HUES64 (cell line): ENCODE measurements around the gene ZDHHC24.

Experiments
- H3K27ac ChIP-seq: 2 replicates; pipeline ENCODE4 v1.7.0; 2013; ENCODE audit warnings: low read depth, low read length, inconsistent platforms
- H3K27me3 ChIP-seq: 2 replicates; pipeline ENCODE4 v1.6.1; 2013; ENCODE audit warnings: mild to moderate bottlenecking, low read length; ENCODE audit not compliant: insufficient read depth
- H3K36me3 ChIP-seq: 2 replicates; pipeline ENCODE4 v1.6.1; 2013; ENCODE audit warnings: mild to moderate bottlenecking, low read length; ENCODE audit not compliant: insufficient read depth
- H3K4me1 ChIP-seq: 2 replicates; pipeline ENCODE4 v1.6.1; 2013; ENCODE audit warnings: mild to moderate bottlenecking, low read length, moderate library complexity; ENCODE audit not compliant: insufficient read depth
- H3K4me3 ChIP-seq: 2 replicates; pipeline ENCODE4 v1.5.1; 2013; ENCODE audit warnings: mild to moderate bottlenecking, low read length, moderate library complexity
- H3K9ac ChIP-seq: 2 replicates; pipeline ENCODE4 v1.6.1; 2013; ENCODE audit warnings: mild to moderate bottlenecking, low read depth, low read length
- H3K9me3 ChIP-seq: 2 replicates; pipeline ENCODE4 v1.6.1; 2013; ENCODE audit warnings: low read depth, low read length; ENCODE audit not compliant: insufficient read depth
- WGBS: fragments of 150-250, 120-280 bp; methylation state at CpG from one replicate; pipeline ENCODE4 v1.1.7; 2013; ENCODE audit warnings: missing lambda C conversion rate; 5-methylcytosine and 5-hydroxymethylcytosine counted together

Gene ZDHHC24

DNA sequence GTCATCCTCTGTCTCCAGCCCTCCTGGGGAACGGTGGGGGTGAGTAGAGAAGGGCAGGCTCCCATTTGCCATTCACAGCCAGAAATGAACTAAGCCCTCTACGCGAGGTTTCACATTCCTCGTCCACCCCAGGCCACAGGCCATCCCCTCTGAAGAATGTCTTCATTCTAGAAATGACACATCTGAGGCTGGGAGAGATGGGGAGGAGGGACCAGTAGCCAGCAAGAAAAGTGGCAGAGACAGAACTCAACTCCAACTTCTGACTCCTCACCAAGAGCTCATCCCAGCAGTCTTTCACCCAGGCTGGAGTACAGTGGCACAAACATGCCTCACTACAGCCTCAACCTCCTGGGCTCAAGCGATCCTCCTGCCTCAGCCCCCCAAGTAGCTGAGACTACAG lies 19.1 kb upstream of the ZDHHC24 start:
- no peak overlapping the region for H3K27ac ChIP-seq
- H3K4me3 ChIP-seq = no peak overlapping the region
- H3K4me1 ChIP-seq = peaks cover 3% of the 10 kb centered on the region
- peaks cover 31% of the 10 kb centered on the region; the same call in 1 of the 2 replicates for H3K36me3 ChIP-seq
- 97% methylated on average over 5 of the region's 5 CpGs for WGBS
- H3K27me3 ChIP-seq = no peaks in the 10 kb centered on the region
- H3K9ac ChIP-seq = no peak overlapping the region
- H3K9me3 ChIP-seq = no peaks in the 10 kb centered on the region

DNA sequence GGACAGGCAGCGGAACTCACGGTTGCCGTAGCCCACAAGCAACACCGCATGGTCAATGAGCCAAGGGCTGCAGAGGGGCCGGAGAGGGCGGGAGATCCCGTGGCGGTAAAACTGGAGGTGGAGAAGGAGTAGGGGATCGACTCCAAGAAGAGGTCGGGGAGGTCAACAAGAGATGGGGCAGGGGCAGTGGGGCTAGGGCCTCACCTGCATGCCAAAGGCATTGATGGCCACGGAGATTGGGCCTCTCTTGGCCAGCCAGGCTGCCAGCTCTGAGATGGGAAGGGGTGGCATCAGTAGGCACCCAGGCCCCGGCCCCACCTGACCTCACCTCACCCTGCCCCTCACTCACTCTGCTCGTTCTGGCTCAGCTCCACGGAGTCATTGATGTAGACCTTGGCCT lies 18.7 kb upstream of the ZDHHC24 start:
- Histone ChIP-seq H3K36me3 (peaks cover 31% of the 10 kb centered on the region; the same call in 1 of the 2 replicates), H3K27ac (no peak overlapping the region), H3K4me3 (no peak overlapping the region), H3K27me3 (no peaks in the 10 kb centered on the region), H3K9me3 (no peaks in the 10 kb centered on the region), H3K9ac (no peak overlapping the region), H3K4me1 (no peaks in the 10 kb centered on the region)
- WGBS = 92% methylated on average over 14 of the region's 14 CpGs

GRCh38 chr11:66563832-66564231 lies 18.0 kb upstream of the ZDHHC24 start:
- no peak overlapping the region for H3K9ac ChIP-seq
- H3K27me3 ChIP-seq = no peaks in the 10 kb centered on the region
- peaks cover 34% of the 10 kb centered on the region; the same call in 1 of the 2 replicates for H3K36me3 ChIP-seq
- no peaks in the 10 kb centered on the region for H3K4me1 ChIP-seq
- WGBS = 93% methylated on average over 10 of the region's 10 CpGs
- H3K9me3 ChIP-seq = no peaks in the 10 kb centered on the region
- no peak overlapping the region for H3K27ac ChIP-seq
- no peak overlapping the region for H3K4me3 ChIP-seq

- Histone ChIP-seq H3K9ac (no peak overlapping the region), H3K9me3 (no peaks in the 10 kb centered on the region), H3K27me3 (no peaks in the 10 kb centered on the region), H3K36me3 (peaks cover 36% of the 10 kb centered on the region; the same call in 1 of the 2 replicates), H3K4me3 (no peak overlapping the region), H3K27ac (no peak overlapping the region), H3K4me1 (no peaks in the 10 kb centered on the region)
- 93% methylated on average over 19 of the region's 20 CpGs for WGBS
Observed at GRCh38 chr11:66562907-66563583, 17.2 kb upstream of the ZDHHC24 start.

GRCh38 chr11:66562275-66562674 lies 16.4 kb upstream of the ZDHHC24 start:
- Histone ChIP-seq H3K4me3 (no peak overlapping the region), H3K4me1 (no peaks in the 10 kb centered on the region), H3K36me3 (peaks cover 44% of the 10 kb centered on the region; the same call in 1 of the 2 replicates), H3K27me3 (no peaks in the 10 kb centered on the region), H3K9me3 (no peaks in the 10 kb centered on the region), H3K9ac (no peak overlapping the region), H3K27ac (no peak overlapping the region)
- WGBS = 89% methylated on average over 2 of the region's 2 CpGs

- no peak overlapping the region for H3K27ac ChIP-seq
- no peak overlapping the region for H3K9ac ChIP-seq
- no peak overlapping the region for H3K4me3 ChIP-seq
- no peaks in the 10 kb centered on the region for H3K9me3 ChIP-seq
- H3K36me3 ChIP-seq = peaks cover 46% of the 10 kb centered on the region; the same call in 1 of the 2 replicates
- no peaks in the 10 kb centered on the region for H3K4me1 ChIP-seq
- 96% methylated on average over 9 of the region's 9 CpGs for whole genome bisulfite sequencing
- H3K27me3 ChIP-seq = no peaks in the 10 kb centered on the region
Observed at GRCh38 chr11:66561975-66562248, 16.1 kb upstream of the ZDHHC24 start.

DNA sequence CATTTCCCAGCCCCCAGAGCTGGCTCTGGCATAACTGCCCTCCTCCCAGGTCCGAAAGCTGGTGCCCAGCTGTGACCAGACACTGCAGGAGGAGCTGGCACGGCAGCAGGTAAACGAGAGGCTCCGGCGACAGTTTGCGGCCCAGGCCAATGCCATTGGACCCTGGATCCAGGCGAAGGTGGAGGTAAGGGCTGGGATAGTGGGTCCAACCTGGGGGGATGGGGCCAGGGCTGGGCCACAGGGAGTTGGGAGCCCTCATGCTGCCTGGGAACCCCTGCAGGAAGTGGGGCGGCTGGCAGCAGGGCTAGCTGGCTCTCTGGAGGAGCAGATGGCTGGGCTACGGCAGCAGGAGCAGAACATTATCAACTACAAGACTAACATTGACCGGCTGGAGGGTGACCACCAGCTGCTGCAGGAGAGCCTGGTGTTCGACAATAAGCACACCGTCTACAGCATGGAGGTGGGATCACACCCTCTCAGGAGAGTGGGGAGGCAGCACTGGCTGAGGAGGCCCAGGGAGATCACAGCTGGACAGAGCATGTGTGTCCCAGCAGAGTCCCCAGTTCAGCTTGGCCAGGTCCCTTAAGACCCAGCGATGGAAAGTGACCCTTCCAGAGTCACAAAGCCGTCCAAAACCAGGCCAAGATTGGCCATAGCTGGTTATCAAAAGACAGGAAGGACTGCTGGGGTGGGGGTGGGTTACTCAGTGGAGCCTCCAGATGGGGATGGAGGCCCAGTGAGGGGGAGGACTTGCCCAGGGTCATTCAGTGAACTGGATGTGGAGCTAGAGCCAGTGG lies 15.5 kb upstream of the ZDHHC24 start:
- H3K27ac ChIP-seq = no peak overlapping the region
- peaks cover 46% of the 10 kb centered on the region; the same call in 1 of the 2 replicates for H3K36me3 ChIP-seq
- 94% methylated on average over 14 of the region's 14 CpGs for WGBS

DNA sequence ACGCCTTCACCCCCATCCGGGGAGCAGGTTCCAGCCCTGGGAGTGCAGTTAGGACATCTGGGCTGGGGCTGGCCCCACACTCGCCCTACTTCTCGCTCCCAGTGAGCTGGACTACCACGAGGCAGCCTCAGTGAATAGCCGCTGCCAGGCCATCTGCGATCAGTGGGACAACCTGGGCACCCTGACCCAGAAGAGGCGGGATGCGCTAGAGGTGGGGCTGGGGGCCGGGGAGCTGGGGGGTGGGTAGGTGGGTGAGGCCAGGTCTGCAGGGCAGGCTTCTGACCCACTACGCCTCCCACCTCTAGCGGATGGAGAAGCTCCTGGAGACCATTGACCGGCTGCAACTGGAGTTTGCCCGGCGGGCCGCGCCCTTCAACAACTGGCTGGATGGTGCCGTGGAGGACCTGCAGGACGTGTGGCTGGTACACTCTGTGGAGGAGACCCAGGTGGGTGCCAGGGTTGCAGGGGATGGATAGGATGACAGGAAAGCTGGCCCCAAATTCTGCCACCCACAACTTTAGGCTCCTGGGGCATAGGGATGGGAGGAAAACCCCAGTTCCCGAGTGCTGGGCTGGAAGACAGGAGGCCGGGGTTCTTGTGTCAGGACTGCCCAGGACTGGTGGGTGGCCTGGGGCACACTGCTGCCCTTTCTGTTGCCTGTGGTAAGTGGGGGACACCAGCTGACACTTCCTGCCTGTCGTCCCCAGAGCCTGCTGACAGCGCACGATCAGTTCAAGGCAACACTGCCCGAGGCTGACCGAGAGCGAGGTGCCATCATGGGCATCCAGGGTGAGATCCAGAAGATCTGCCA lies 14.2 kb upstream of the ZDHHC24 start:
- Histone ChIP-seq H3K36me3 (peaks cover 59% of the 10 kb centered on the region; the same call in 1 of the 2 replicates), H3K4me1 (no peaks in the 10 kb centered on the region), H3K27me3 (no peaks in the 10 kb centered on the region), H3K27ac (no peak overlapping the region), H3K9ac (no peak overlapping the region), H3K4me3 (no peak overlapping the region), H3K9me3 (no peaks in the 10 kb centered on the region)
- WGBS = 89% methylated on average over 25 of the region's 27 CpGs

More for the DNA sequence above, 15.5 kb upstream of the ZDHHC24 start:
- Histone ChIP-seq H3K27me3 (no peaks in the 10 kb centered on the region), H3K9me3 (no peaks in the 10 kb centered on the region), H3K4me3 (no peak overlapping the region), H3K9ac (no peak overlapping the region), H3K4me1 (no peaks in the 10 kb centered on the region)

DNA sequence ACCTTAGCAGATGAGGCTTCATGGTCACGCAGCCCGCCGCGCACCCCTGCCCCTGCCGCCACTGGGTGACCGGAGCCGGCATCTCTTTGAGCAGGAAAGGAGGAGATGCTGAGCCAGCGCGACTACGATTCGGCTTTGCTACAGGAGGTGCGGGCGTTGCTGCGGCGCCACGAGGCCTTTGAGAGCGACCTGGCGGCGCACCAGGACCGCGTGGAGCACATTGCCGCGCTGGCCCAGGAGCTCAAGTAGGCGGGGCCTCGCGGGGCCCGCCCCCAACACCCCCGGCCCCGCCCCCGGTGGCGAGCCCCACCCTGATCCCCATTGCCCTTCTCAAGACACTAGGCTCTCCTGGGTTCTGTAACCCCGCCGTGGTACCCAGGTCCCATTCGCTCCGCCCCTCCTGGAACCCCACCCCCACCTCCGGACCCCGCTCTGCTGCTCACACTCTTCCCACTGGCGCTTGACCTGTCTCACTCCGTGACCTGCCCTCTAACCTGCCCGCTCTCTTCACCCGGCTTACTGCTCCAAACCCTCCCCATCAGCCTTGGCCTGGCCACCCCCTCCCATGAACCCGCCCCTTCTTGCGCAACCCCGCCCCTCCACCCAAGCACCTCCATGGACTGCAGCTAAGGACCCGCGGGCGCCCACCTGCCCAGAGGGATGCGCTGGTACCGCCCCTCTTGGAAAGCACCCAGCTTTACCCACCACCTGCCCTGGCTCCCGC lies 13.5 kb upstream of the ZDHHC24 start:
- no peaks in the 10 kb centered on the region for H3K27me3 ChIP-seq
- no peaks in the 10 kb centered on the region for H3K9me3 ChIP-seq
- 91% methylated on average over 47 of the region's 50 CpGs for WGBS
- no peaks in the 10 kb centered on the region for H3K4me1 ChIP-seq
- no peak overlapping the region for H3K9ac ChIP-seq
- no peak overlapping the region for H3K4me3 ChIP-seq
- no peak overlapping the region for H3K27ac ChIP-seq
- peaks cover 61% of the 10 kb centered on the region; the same call in 1 of the 2 replicates for H3K36me3 ChIP-seq

- peaks cover 57% of the 10 kb centered on the region; the same call in 1 of the 2 replicates for H3K36me3 ChIP-seq
- H3K4me3 ChIP-seq = no peak overlapping the region
- H3K27me3 ChIP-seq = no peaks in the 10 kb centered on the region
- H3K9ac ChIP-seq = no peak overlapping the region
- H3K9me3 ChIP-seq = no peaks in the 10 kb centered on the region
- WGBS = 93% methylated on average over 24 of the region's 24 CpGs
- H3K27ac ChIP-seq = no peak overlapping the region
- H3K4me1 ChIP-seq = no peaks in the 10 kb centered on the region
Observed at GRCh38 chr11:66557733-66558326, 12.0 kb upstream of the ZDHHC24 start.
